Body of pancreas (tissue), 4 donors: Measurements from ENCODE around the gene ASF1B.

ENCODE experiments used
- CTCF ChIP-seq, 7 experiments: fragments of 450-650 bp in 4 of 7; fragments of 200-600 bp in 3 of 7; sonication (generic) in 3 of 7; IDR thresholded peaks; one replicate each; pipeline ENCODE4 v1.5.1; 2016 to 2019; ENCODE audit warnings: antibody characterized with exemption in 7 of 7
- POLR2A ChIP-seq, 3 donors: fragments of 450-650 bp; IDR thresholded peaks; one replicate each; pipeline ENCODE4 v1.6.1; 2016; ENCODE audit warnings: antibody characterized with exemption in 3 of 3, mild to moderate bottlenecking in 2 of 3

GRCh38 chr19:14166999-14167575 lies 30.7 kb upstream of the ASF1B start:
- TF ChIP-seq CTCF (IDR thresholded peaks at IDR 0.05) (no peak), POLR2A (IDR thresholded peaks at IDR 0.05) (no peak)
